Measurements from ENCODE around the gene GLT1D1.

Gene GLT1D1

GRCh38 chr12:128856035-128856790, 2.9 kb downstream of the GLT1D1 start:
- no peak for DNase-seq

DNA sequence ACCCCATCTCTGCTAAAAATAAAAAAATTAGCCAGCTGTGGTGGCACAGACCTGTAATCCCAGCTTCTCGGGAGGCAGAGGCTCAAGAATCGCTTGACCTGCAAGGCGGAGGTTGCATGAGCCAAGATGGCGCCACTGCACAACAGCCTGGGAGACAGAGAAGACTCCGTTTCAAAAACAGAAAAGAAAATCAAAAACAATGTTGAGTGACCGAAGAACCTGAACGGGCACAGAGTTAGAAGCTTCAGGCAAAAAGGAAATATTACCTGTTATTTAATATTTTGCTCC, 3.5 kb downstream of the GLT1D1 start:
- DNase-seq, result no peak

DNA sequence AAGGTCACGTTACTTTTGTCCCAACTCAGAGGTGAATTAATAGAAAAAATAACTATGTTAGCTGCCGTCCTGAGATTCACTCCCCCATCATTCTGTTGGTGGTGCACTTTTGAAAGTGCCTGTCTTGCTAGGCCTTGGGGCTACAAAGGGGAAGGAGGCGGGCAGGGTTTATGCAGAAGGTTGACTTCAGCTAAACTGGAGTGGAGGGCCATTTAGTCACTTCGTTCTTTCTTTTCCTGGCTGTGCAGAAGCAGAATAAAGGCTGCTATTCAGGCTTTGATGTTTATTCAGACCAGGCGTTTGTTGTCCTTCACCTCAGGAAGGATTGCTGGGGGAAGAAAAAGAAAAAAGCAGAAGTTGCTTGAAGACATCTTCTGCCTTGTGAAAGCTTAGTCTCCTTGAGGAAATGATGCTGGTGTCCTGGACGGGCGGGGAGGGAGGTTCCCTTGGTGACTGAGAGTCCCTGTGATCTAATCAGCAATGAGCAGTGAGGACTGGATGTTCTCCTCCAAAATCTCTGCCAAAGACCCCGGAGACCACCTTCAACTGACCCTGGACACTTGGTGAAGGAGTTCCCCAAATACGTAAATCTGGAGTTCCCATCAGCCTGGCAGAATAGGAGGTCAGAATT, 4.0 kb downstream of the GLT1D1 start:
- no peak for DNase-seq

GRCh38 chr12:128859311-128859710, 6.0 kb downstream of the GLT1D1 start:
- DNase-seq, result no peak

GRCh38 chr12:128861226-128862016, 8.1 kb downstream of the GLT1D1 start:
- no peak for DNase-seq

DNA sequence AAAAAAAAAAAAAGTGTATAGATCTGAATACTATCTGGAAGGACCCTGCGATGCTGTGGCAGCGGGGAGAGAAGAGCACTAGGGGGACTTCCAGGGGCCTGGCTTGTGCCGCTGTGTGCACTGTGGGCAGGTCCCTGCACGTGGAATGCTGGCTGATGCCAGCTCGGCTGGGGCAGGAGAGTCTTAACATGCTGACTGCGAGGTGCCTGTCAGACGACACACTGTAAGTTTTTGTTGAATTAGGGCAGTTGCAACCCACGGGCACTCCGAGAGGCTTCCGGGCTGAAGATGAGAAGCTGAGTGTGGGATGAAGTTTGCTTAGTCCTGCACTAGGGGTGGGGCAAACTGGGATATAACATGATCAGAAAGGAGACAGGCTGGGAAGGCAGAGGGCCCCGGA, 10.7 kb downstream of the GLT1D1 start:
- DNase-seq, result no peak

GRCh38 chr12:128864516-128865186, 11.4 kb downstream of the GLT1D1 start:
- no peak for DNase-seq

- no peak for DNase-seq
These were observed 14.2 kb downstream of the GLT1D1 start for GRCh38 chr12:128867466-128867865.

GRCh38 chr12:128871516-128871892, 18.2 kb downstream of the GLT1D1 start:
- DNase-seq, result no peak

DNA sequence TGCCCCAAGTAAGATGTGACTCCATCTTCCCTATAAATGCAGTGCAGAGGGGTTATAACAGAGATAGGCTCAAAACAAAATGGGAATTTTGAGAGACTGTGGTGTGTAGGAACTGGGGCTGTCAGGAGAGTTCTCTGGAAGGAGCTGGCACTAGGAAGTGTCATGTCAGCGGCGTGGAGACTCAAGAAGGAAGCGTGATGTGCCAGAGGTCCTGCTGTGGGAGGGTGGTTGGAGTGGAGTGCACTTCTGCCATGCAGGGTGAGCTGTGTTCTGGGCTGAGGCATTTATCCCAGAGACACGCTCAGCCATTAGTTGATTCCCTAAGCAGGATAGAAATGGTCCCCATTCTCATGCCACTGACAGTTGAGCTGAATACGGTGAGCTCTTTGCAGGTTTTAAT, 19.0 kb downstream of the GLT1D1 start:
- no peak for DNase-seq

- no peak for DNase-seq
These were observed 23.3 kb downstream of the GLT1D1 start for GRCh38 chr12:128876559-128876958.

- no peak for DNase-seq
These were observed 26.9 kb downstream of the GLT1D1 start for GRCh38 chr12:128879898-128880764.

- no peak for DNase-seq
These were observed 38.6 kb downstream of the GLT1D1 start for GRCh38 chr12:128891856-128892255.

GRCh38 chr12:128903236-128903635, 50.0 kb downstream of the GLT1D1 start:
- no peak for DNase-seq

- DNase-seq, result no peak
These were observed 51.8 kb downstream of the GLT1D1 start for GRCh38 chr12:128905003-128905544.

- DNase-seq, result no peak
These were observed 53.3 kb downstream of the GLT1D1 start for GRCh38 chr12:128906485-128907137.

DNA sequence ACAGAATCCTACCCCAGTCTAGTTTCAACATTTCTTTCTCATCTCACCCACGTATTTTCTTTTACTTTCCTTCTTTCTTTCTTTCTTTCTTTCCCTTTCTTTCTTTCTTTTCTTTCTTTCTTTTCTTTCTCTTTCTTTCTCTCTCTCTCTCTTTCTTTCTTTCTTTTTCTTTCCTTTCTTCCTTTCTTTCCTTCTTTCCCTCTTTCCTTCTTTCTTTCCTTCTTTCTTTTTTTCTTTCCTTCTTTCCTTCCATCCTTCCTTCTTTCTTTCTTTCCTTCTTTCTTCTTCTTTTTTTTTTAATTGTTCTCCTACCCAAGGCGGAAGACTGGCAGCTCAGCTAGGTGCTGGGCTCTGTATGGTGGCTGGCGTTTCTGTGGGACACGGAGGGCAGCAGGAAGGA, 55.0 kb downstream of the GLT1D1 start:
- DNase-seq, result no peak

GRCh38 chr12:128909653-128910052, 56.4 kb downstream of the GLT1D1 start:
- no peak for DNase-seq

GRCh38 chr12:128910629-128911028, 57.4 kb downstream of the GLT1D1 start:
- no peak for DNase-seq

- DNase-seq, result no peak
These were observed 58.6 kb downstream of the GLT1D1 start for GRCh38 chr12:128911861-128912260.

DNA sequence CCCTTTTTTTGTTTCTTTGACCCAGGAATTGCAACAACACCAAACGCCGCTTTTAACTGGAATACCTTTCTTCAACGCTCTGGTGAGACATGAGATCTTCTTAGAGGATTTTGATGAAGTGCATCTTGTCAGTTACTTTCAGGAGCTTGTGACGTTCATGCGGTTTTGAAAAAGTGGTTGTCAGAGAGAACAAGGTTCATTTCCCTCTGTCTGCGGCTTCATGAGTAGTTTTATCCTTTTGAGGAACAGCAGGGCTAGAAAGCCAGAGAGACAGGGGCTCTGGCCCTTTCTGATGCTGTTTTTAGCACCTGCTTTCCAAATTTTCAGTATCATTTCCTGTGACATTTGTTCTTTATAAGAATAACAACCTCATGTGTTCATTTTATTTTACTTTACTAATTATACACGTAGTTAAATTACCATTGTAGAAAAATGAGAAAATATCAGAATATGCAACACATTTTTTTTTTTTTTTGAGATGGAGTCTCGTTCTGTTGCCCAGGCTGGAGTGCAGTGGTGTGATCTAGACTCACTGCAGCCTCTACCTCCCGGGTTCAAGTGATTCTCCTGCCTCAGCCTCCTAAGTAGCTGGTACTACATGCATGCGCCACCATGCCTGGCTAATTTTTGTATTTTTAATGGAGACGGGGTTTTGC, 61.8 kb downstream of the GLT1D1 start:
- no peak for DNase-seq

Measured in GF-D8 (cell line).